ENCODE results near the gene NFIB.

NFIB gene

DNA sequence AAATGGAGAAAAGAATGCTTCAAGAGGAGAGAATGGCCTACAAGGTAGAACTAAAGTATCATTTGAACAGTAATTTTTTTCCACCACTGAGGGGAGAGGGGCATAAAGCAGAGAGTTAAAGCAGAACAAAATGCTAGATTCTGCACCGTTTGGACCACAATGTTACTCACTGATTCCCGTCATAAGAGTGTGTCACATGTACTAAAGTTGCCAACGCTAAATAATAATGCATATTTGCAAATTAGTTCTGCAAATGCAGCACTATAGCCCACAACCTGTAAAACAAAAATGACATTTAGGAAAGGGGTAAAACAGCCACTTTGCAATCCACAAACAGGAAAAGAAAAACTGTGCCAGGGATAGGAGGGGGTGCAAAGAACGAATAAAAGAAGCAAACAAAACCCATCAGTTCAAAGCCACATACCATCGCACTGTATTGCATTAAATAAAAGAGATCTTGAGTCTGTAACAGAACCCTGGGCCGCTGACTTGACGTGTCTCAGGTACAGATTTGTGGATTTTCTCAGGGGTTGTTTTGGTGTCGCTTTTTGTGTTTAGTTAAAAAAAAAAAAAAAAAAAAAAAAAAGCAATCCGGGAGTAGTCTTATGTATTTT is 7.7 kb upstream of the NFIB start:
- in situ Hi-C loops (cut with MboI; ENCODE audit: low sequenced_read_pairs): no loop called here

GRCh38 chr9:14320271-14321181 is 6.6 kb upstream of the NFIB start:
- in situ Hi-C loops (cut with MboI; ENCODE audit: low sequenced_read_pairs): no loop called here

GRCh38 chr9:14318934-14319580 is 5.1 kb upstream of the NFIB start:
- in situ Hi-C loops (cut with MboI; ENCODE audit: low sequenced_read_pairs): no loop called here

DNA sequence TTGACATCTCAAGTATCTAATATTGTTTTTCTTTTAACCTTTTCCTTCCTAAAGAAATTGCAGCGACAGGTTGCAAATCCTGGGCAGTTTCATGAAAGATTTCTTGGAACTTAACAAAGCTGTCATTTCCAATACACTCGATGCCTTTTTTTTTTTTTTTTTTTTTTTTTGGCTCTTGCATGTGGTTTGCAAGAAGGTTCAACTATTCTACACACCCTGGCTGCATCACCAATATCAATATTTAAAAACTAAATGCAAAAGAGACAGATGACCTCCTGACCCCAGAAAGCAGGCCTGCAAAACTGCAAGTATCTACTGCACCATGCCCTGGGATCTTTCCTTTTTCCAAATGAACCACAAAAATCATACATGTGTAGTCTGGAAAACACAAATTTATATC is 4.4 kb upstream of the NFIB start:
- in situ Hi-C loops (cut with MboI; ENCODE audit: low sequenced_read_pairs): no loop called here

- in situ Hi-C loops (cut with MboI; ENCODE audit: low sequenced_read_pairs): no loop called here
Measured at GRCh38 chr9:14317667-14318320, 3.9 kb upstream of the NFIB start.

GRCh38 chr9:14316602-14317300 is 2.8 kb upstream of the NFIB start:
- in situ Hi-C loops (cut with MboI; ENCODE audit: low sequenced_read_pairs): no loop called here

- in situ Hi-C loops (cut with MboI; ENCODE audit: low sequenced_read_pairs): no loop called here
Measured at GRCh38 chr9:14315875-14316601, 2.1 kb upstream of the NFIB start.

DNA sequence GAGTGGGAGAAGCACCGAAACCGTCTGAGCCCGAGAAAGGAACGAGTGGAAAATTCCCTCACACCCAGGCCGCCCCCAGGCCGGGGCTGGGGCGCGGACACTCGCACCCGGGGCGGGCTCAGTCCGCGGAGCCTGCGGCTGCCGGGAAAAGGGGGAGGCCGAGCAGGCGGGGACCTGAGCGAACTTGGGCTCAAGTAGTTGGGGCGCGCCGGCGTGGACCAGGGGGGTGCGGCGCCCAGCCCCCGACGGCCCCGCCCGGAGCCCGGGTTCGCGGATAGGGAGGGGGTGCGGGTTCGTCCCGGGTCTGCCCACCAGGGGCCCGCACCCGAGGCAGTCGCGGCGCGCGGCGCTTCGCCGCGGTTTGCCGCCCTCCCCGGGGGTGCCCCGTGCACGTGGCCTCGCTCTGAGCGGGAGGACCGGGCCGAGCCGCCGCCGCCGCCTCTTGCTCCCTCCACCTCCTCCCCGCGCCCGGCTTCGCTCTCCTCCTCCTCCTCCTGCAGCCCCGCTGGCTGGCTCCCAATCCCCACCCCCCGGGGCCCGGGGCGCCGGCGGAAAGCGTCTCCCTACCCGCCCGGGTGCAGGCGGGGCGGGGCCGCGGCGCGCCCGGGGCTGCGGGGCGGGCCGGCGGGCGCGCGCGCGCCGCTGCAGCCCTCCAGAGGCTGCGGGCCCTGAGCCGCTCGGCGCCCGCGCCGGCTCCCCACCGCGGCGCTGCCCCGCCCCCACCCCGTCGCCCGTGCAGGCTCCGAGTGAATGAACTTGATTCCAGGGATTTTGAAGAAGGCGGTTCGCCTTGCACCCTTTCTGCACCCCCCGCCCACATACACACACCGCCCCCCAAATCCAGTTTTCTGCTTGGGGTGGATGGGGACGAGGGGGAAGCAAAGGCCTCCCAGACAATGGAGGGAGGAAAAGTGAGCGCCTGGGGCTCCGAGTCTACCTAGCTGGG is 1.3 kb upstream of the NFIB start:
- in situ Hi-C loops (cut with MboI; ENCODE audit: low sequenced_read_pairs): no loop called here

DNA sequence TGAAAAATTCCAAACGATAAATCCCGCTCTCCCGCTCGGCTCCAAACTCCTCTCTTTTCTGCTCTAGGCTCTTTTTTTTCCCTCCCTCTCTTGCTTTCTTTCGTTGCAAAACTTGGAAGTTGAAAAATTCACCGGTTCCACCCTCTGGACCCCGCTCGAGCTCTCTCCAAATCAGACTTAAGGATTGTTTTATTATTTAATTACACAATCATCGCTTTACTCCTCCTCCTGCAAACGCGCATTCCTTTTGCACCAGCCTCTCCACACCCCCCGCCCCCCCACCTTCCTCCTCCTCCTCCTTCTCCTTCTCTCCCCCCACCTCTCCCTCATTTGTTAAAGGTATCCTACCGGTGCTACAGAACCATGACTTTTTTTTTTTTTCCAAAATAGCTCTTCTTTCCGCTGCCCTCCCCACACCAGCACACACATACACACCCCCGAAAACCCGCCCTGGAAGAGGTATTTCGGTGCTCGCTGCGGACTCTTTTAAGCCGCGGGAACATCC is 535 bp upstream of the NFIB start:
- in situ Hi-C loops (cut with MboI; ENCODE audit: low sequenced_read_pairs): no loop called here

- in situ Hi-C loops (cut with MboI; ENCODE audit: low sequenced_read_pairs): no loop called here
Measured at GRCh38 chr9:14313378-14313940, 482 bp downstream of the NFIB start.

DNA sequence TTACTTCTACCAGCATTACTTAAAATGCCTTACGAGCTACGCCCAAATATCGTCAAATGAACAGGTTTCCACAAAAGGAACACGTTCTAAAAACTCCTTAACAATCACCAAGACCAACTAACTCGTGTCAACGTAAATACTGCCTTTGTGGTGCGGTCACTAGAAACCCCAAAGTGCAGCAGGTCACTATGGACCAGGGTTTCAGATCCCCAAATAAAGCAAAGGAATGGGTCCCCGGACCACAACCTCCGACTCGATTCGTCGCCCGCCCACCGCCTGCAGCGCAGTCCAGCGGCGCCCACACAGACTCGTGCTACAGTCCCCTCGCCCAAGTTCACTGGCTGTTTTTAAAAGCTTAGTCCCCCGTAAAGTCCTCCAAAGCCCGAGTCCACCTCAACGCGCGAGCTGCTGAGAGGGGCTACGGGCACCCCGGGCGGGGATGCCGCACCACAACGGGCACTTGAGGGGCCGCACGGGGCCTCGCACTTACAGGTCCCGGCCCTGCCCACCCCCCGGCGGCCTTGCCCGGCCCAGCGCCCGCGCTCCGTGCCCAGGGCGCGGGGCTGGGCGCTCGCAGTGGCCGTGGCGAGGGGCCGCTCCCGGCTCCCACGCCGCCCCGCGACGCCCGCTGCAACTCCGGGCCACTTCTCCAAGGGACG is 1.1 kb downstream of the NFIB start:
- in situ Hi-C loops (cut with MboI; ENCODE audit: low sequenced_read_pairs): no loop called here

- in situ Hi-C loops (cut with MboI; ENCODE audit: low sequenced_read_pairs): no loop called here
Measured at GRCh38 chr9:14311956-14312685, 1.8 kb downstream of the NFIB start.

DNA sequence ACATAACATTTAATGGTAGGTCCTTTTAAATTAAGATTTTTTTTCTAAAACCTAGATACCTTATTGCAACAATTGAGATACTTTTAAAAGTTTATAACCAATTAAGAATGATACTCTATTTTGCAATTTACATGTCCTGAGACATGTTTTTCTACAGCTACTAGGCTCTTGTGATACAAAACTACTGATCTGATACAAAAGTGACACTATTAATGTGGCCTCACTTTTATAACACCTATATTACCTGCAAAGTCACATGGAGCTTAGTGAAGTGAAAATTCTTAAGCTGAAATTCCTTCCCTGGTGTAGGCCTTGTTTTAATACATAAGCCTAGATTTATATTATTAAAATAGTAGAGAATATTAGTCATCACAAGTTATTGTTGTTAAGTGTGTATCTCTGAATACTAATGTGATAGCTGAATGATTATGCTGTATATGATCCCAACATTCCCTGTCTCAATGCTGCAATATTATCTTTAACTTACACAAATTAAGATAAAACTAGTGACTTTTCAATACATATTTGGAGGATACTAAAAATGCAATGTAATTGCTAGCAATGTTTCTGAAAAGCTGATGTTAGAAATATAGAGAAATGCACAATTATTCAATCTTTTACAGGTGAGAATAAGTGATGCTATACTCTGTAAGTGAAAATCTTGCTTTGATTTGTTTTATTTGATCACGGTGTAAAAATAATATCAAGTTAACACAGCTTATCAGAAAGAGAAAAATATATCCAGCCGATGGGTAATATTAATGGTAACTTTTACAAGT is 2.6 kb downstream of the NFIB start:
- in situ Hi-C loops (cut with MboI; ENCODE audit: low sequenced_read_pairs): no loop called here

DNA sequence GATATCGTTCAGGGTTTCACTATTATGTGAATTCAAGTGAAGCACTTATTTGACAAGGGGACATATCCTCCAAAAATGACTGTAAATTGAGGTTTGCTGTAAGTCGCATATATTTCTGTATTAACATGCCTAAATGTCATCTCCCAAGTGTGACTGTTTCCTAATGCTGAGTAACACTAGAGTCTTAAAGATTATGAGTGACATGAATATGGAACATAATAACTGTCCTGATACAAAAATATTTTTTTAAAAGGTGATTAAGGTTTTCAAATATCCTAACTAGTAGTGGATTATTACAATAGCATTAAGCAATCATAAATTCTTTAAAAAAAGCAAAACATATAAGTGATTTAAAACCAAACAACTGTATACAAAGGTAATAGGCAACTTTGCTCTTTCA is 3.6 kb downstream of the NFIB start:
- in situ Hi-C loops (cut with MboI; ENCODE audit: low sequenced_read_pairs): no loop called here

DNA sequence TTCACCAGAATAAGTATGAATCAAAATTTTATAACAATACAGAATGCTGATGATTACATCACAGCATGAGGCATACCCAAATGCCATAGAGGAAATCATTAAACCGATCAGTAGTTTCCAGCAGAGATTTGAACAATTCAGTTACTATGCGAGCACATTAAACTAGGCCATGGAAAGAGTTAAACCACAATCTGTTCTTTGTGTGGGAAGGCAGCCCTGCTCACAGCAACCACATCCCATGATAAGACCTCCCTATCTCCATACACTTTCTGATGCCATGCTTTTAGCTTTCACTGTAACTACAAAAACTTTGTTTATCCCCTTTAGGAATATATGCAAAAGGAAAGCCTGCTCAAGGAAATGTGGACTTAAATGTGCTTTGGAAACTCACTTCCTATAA is 4.5 kb downstream of the NFIB start:
- in situ Hi-C loops (cut with MboI; ENCODE audit: low sequenced_read_pairs): no loop called here

GRCh38 chr9:14308853-14309145 is 5.1 kb downstream of the NFIB start:
- in situ Hi-C loops (cut with MboI; ENCODE audit: low sequenced_read_pairs): no loop called here

All from HL-60/S4 treated with retinoic acid at 250 ng/mL for 4 days and 3 days (cell line).